Measurements from ENCODE around the gene EGLN1. TPM values are rescaled to one million over a fixed set of nuclear protein-coding genes. Genes with fewer than 3 reads are reported as not detected.
A peak's percentile ranks its signal among the peaks of the same experiment; 100 is the strongest.

EGLN1 gene
- total and polyA plus RNA-seq, 10 of the 15 experiments (the other 5 are each of a cell fraction or from before 2014, with no cell fraction given), result 2.4 to 46.6 (median 8.7) TPM

DNA sequence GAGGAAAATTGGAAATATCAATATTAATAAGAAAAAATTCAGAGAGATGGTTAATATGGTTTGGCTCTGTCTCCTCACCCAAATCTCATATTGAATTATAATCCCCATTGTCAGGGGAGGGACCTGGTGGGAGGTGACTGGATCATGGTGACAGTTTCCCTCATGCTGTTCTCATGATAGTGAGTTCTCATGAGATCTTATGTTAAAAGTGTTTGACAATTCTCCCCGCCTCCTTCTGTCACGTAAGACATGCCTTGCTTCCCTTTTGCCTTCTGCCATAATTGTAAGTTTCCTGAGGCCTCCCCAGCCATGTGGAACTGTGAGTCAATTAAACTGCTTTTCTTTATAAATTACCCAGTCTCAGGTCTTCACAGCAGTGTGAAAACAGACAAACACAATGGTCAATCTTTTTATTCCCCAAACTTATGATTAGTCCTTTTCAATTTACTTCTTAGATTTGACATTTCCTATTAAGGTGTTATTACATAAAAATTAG lies 11.0 kb downstream of the EGLN1 start:
- ChIA-PET RAD21 (ENCODE audit: unreplicated experiment) (no interaction called here), SMC1A (ENCODE audit: uncharacterized antibody, unreplicated experiment) (interaction anchor here (1.3 kb wide), 2 partner anchors 37 to 54 kb away, joined by 4 read pairs; no protein-coding TSS in a partner anchor), POLR2A (interaction anchor here (1.9 kb wide), 1 partner anchor 9 kb away, joined by 5 read pairs; no protein-coding TSS in a partner anchor), CTCF (interaction anchor here (0.6 kb wide), 1 partner anchor 255 kb away, joined by 4 read pairs; no protein-coding TSS in a partner anchor)
- in situ Hi-C loops (cut with MboI), result no loop called here
- Histone ChIP-seq H3K4me1 (ENCODE audit: control insufficient read depth, insufficient read depth, low read length) (peaks cover 5% of the 10 kb centered on the region; the same call in 1 of the 2 replicates), H3K9me3 (replicated peaks; ENCODE audit: control insufficient read depth, insufficient read depth, low read length) (no peaks in the 10 kb centered on the region), H3K36me3 (ENCODE audit: control insufficient read depth in 2 of 2, insufficient read depth in 2 of 2, low read length in 1 of 2) (peaks cover 0 to 13% of the 10 kb centered on the region in 2 experiments; a peak in 1 of 4 replicates), H3K4me3 (peak overlapping the region; percentile 15; the same call in 1 of the 2 replicates), H3K27ac (ENCODE audit: control insufficient read depth, insufficient read depth) (no peak overlapping the region), H2AFZ (ENCODE audit: control insufficient read depth, low read depth, low read length) (no peak overlapping the region), H3K79me2 (ENCODE audit: control insufficient read depth, insufficient read depth, low read length) (peaks cover 81% of the 10 kb centered on the region), H3K4me2 (ENCODE audit: control insufficient read depth, insufficient read depth) (no peak overlapping the region), H3K27me3 (replicated peaks in 1 of 2; ENCODE audit: control insufficient read depth in 2 of 2, insufficient read depth in 2 of 2, low read length in 1 of 2) (no peaks in the 10 kb centered on the region), H4K20me1 (ENCODE audit: control insufficient read depth, insufficient read depth) (peaks cover 4% of the 10 kb centered on the region; the same call in 1 of the 2 replicates), H3K9ac (ENCODE audit: control insufficient read depth, insufficient read depth, low read length) (no peak overlapping the region)
- 100% methylated on average over 2 of the region's 2 CpGs for WGBS (ENCODE audit: insufficient coverage, insufficient replicate concordance, low lambda C conversion rate, missing lambda C conversion rate)
- DNase-seq (ENCODE audit: low read depth, low spot score) (no peak), FAIRE-seq (no peak), ATAC-seq (no peak)
- no TSS peak for BruUV-seq (replicated peaks)
- intact Hi-C loops (cut with micrococcal nuclease; ENCODE audit: unreplicated experiment), result no loop called here
- TF ChIP-seq, protein P1, sequence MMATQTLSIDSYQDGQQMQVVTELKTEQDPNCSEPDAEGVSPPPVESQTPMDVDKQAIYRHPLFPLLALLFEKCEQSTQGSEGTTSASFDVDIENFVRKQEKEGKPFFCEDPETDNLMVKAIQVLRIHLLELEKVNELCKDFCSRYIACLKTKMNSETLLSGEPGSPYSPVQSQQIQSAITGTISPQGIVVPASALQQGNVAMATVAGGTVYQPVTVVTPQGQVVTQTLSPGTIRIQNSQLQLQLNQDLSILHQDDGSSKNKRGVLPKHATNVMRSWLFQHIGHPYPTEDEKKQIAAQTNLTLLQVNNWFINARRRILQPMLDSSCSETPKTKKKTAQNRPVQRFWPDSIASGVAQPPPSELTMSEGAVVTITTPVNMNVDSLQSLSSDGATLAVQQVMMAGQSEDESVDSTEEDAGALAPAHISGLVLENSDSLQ (IDR thresholded peaks at IDR 0.05), result no peak
- TF ChIP-seq NR2F1 (conservative IDR thresholded peaks at IDR 0.05), result no peak
- TF ChIP-seq, protein P2, sequence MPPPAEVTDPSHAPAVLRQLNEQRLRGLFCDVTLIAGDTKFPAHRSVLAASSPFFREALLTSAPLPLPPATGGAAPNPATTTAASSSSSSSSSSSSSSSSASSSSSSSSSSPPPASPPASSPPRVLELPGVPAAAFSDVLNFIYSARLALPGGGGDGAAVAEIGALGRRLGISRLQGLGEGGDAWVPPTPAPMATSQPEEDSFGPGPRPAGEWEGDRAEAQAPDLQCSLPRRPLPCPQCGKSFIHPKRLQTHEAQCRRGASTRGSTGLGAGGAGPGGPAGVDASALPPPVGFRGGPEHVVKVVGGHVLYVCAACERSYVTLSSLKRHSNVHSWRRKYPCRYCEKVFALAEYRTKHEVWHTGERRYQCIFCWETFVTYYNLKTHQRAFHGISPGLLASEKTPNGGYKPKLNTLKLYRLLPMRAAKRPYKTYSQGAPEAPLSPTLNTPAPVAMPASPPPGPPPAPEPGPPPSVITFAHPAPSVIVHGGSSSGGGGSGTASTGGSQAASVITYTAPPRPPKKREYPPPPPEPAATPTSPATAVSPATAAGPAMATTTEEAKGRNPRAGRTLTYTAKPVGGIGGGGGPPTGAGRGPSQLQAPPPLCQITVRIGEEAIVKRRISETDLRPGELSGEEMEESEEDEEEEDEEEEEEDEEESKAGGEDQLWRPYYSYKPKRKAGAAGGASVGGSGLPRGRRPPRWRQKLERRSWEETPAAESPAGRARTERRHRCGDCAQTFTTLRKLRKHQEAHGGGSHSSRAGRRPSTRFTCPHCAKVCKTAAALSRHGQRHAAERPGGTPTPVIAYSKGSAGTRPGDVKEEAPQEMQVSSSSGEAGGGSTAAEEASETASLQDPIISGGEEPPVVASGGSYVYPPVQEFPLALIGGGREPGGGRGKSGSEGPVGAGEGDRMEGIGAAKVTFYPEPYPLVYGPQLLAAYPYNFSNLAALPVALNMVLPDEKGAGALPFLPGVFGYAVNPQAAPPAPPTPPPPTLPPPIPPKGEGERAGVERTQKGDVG (CRISPR knock-in tag; IDR thresholded peaks at IDR 0.05), result no peak
- TF ChIP-seq, protein P3, sequence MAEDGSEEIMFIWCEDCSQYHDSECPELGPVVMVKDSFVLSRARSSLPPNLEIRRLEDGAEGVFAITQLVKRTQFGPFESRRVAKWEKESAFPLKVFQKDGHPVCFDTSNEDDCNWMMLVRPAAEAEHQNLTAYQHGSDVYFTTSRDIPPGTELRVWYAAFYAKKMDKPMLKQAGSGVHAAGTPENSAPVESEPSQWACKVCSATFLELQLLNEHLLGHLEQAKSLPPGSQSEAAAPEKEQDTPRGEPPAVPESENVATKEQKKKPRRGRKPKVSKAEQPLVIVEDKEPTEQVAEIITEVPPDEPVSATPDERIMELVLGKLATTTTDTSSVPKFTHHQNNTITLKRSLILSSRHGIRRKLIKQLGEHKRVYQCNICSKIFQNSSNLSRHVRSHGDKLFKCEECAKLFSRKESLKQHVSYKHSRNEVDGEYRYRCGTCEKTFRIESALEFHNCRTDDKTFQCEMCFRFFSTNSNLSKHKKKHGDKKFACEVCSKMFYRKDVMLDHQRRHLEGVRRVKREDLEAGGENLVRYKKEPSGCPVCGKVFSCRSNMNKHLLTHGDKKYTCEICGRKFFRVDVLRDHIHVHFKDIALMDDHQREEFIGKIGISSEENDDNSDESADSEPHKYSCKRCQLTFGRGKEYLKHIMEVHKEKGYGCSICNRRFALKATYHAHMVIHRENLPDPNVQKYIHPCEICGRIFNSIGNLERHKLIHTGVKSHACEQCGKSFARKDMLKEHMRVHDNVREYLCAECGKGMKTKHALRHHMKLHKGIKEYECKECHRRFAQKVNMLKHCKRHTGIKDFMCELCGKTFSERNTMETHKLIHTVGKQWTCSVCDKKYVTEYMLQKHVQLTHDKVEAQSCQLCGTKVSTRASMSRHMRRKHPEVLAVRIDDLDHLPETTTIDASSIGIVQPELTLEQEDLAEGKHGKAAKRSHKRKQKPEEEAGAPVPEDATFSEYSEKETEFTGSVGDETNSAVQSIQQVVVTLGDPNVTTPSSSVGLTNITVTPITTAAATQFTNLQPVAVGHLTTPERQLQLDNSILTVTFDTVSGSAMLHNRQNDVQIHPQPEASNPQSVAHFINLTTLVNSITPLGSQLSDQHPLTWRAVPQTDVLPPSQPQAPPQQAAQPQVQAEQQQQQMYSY (CRISPR knock-in tag; IDR thresholded peaks at IDR 0.05), result no peak
- TF ChIP-seq YY1 (IDR thresholded peaks at IDR 0.05; ENCODE audit: low read depth, low read length), result no peak
- TF ChIP-seq, protein P4, sequence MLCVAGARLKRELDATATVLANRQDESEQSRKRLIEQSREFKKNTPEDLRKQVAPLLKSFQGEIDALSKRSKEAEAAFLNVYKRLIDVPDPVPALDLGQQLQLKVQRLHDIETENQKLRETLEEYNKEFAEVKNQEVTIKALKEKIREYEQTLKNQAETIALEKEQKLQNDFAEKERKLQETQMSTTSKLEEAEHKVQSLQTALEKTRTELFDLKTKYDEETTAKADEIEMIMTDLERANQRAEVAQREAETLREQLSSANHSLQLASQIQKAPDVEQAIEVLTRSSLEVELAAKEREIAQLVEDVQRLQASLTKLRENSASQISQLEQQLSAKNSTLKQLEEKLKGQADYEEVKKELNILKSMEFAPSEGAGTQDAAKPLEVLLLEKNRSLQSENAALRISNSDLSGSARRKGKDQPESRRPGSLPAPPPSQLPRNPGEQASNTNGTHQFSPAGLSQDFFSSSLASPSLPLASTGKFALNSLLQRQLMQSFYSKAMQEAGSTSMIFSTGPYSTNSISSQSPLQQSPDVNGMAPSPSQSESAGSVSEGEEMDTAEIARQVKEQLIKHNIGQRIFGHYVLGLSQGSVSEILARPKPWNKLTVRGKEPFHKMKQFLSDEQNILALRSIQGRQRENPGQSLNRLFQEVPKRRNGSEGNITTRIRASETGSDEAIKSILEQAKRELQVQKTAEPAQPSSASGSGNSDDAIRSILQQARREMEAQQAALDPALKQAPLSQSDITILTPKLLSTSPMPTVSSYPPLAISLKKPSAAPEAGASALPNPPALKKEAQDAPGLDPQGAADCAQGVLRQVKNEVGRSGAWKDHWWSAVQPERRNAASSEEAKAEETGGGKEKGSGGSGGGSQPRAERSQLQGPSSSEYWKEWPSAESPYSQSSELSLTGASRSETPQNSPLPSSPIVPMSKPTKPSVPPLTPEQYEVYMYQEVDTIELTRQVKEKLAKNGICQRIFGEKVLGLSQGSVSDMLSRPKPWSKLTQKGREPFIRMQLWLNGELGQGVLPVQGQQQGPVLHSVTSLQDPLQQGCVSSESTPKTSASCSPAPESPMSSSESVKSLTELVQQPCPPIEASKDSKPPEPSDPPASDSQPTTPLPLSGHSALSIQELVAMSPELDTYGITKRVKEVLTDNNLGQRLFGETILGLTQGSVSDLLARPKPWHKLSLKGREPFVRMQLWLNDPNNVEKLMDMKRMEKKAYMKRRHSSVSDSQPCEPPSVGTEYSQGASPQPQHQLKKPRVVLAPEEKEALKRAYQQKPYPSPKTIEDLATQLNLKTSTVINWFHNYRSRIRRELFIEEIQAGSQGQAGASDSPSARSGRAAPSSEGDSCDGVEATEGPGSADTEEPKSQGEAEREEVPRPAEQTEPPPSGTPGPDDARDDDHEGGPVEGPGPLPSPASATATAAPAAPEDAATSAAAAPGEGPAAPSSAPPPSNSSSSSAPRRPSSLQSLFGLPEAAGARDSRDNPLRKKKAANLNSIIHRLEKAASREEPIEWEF (IDR thresholded peaks at IDR 0.05; ENCODE audit: insufficient replicate concordance, low read depth, low read length), result no peak
- TF ChIP-seq, protein P5, sequence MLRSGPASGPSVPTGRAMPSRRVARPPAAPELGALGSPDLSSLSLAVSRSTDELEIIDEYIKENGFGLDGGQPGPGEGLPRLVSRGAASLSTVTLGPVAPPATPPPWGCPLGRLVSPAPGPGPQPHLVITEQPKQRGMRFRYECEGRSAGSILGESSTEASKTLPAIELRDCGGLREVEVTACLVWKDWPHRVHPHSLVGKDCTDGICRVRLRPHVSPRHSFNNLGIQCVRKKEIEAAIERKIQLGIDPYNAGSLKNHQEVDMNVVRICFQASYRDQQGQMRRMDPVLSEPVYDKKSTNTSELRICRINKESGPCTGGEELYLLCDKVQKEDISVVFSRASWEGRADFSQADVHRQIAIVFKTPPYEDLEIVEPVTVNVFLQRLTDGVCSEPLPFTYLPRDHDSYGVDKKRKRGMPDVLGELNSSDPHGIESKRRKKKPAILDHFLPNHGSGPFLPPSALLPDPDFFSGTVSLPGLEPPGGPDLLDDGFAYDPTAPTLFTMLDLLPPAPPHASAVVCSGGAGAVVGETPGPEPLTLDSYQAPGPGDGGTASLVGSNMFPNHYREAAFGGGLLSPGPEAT (IDR thresholded peaks at IDR 0.05; ENCODE audit: low read depth), result no peak

All from GM12878 (cell line).